Stimulated activated naive CD8-positive, alpha-beta T cell treated with anti-CD3 and anti-CD28 coated beads, Interleukin-15, amount 100 ng/mL, for 72 hours (primary cell): ENCODE measurements around the gene PXYLP1.

Experiments
- ATAC-seq: fragments of 150-1000 bp; cut with Tn5 transposase; 2 replicates; pipeline ENCODE4 v1.10.0; 2021; ENCODE audit warnings: mild to moderate bottlenecking, moderate library complexity
- DNase-seq, 2 donors: peaks; one replicate each; pipeline ENCODE4 v3.0.0; 2021 to 2022
- H3K27ac Mint-ChIP-seq, 2 donors: one replicate each; pipeline ENCODE4 v1.8.0; 2022; ENCODE audit warnings: mild to moderate bottlenecking in 2 of 2, mixed read lengths in 2 of 2, moderate library complexity in 2 of 2
- H3K27me3 Mint-ChIP-seq: one replicate; pipeline ENCODE4 v1.8.0; 2022; ENCODE audit warnings: mixed read lengths
- H3K4me1 Mint-ChIP-seq: one replicate; pipeline ENCODE4 v1.8.0; 2022; ENCODE audit warnings: mild to moderate bottlenecking, mixed read lengths
- H3K4me3 Mint-ChIP-seq, 2 donors: one replicate each; pipeline ENCODE4 v1.8.0; 2022; ENCODE audit warnings: mild to moderate bottlenecking in 2 of 2, mixed read lengths in 2 of 2, moderate library complexity in 1 of 2
- H3K9me3 Mint-ChIP-seq, 2 donors: one replicate each; pipeline ENCODE4 v1.8.0; 2022; ENCODE audit warnings: mixed read lengths in 2 of 2

Gene PXYLP1

GRCh38 chr3:141328286-141329166 lies 96.9 kb downstream of the PXYLP1 start:
- no peaks in the 10 kb centered on the region for H3K27me3 Mint-ChIP-seq
- no peaks in the 10 kb centered on the region for H3K9me3 Mint-ChIP-seq
- ATAC-seq, result peak; percentile 93
- peak overlapping the region; percentile 29 to 55 for H3K27ac Mint-ChIP-seq
- peak in 1 of 2 donors; percentile 35 for DNase-seq
- peaks cover 20% of the 10 kb centered on the region for H3K4me1 Mint-ChIP-seq
- H3K4me3 Mint-ChIP-seq, result no peak overlapping the region

GRCh38 chr3:141330235-141330634 lies 98.6 kb downstream of the PXYLP1 start:
- no peak for ATAC-seq
- H3K9me3 Mint-ChIP-seq, result no peaks in the 10 kb centered on the region
- H3K27me3 Mint-ChIP-seq, result no peaks in the 10 kb centered on the region
- no peak overlapping the region for H3K4me3 Mint-ChIP-seq
- DNase-seq, result no peak
- H3K4me1 Mint-ChIP-seq, result peaks cover 20% of the 10 kb centered on the region
- no peak overlapping the region for H3K27ac Mint-ChIP-seq

GRCh38 chr3:141330718-141331376 lies 99.2 kb downstream of the PXYLP1 start:
- no peak overlapping the region for H3K27ac Mint-ChIP-seq
- no peaks in the 10 kb centered on the region for H3K27me3 Mint-ChIP-seq
- H3K4me1 Mint-ChIP-seq, result peaks cover 20% of the 10 kb centered on the region
- ATAC-seq, result no peak
- DNase-seq, result no peak
- no peak overlapping the region for H3K4me3 Mint-ChIP-seq
- H3K9me3 Mint-ChIP-seq, result no peaks in the 10 kb centered on the region

DNA sequence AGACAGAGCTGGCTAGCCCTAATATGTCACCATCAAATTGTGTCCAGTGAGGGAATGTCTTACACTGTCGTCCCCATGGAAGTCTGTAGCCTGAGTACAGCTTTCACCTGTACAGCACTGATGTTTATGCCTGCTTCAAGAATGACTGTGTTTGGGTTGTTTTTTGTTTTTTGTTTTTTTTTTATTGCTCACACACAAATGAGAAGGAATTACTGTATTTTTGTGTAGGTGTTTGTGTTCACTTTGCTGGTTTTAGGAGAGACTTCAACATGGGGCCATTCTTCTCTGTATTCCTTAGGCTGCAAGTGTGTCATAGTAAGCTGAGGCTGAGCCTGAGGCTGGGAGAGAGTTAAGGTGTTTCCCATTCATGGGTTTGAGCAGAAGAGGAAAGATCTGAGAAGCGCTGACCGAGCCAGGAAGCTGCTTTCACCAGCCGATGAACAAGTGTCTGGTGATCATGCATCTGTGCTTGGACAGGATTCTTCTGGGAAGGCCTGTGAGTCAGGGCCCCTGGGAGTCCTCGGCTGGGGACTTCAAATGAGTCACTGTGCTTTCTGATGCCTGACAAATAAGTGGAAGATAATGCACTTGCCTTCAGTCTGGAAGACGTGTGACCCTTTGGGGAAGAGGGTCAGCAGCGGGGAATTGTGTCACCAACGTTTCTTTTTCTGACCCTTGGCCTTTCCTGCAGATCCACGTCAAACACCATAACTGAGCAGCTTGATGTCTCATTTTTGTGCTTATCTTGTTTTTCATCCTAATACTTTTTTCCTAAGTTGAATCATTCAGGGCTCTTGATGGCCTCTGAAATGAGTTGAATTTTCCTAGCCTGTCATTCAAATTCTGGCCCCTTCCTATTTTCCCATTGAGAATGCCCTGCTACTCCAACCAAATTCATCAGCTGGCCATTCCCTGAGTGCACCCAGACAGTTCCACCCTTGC lies 100.0 kb downstream of the PXYLP1 start:
- peaks cover 15% of the 10 kb centered on the region for H3K4me1 Mint-ChIP-seq
- DNase-seq (no peak), ATAC-seq (no peak)
- H3K27me3 Mint-ChIP-seq, result no peaks in the 10 kb centered on the region
- no peaks in the 10 kb centered on the region for H3K9me3 Mint-ChIP-seq
- H3K27ac Mint-ChIP-seq, result no peak overlapping the region
- H3K4me3 Mint-ChIP-seq, result no peak overlapping the region

GRCh38 chr3:141332416-141332815 lies 100.8 kb downstream of the PXYLP1 start:
- Mint-ChIP-seq H3K9me3 (no peaks in the 10 kb centered on the region), H3K4me3 (no peak overlapping the region), H3K27me3 (no peaks in the 10 kb centered on the region), H3K27ac (no peak overlapping the region), H3K4me1 (peaks cover 15% of the 10 kb centered on the region)
- no peak for DNase-seq
- ATAC-seq, result no peak

DNA sequence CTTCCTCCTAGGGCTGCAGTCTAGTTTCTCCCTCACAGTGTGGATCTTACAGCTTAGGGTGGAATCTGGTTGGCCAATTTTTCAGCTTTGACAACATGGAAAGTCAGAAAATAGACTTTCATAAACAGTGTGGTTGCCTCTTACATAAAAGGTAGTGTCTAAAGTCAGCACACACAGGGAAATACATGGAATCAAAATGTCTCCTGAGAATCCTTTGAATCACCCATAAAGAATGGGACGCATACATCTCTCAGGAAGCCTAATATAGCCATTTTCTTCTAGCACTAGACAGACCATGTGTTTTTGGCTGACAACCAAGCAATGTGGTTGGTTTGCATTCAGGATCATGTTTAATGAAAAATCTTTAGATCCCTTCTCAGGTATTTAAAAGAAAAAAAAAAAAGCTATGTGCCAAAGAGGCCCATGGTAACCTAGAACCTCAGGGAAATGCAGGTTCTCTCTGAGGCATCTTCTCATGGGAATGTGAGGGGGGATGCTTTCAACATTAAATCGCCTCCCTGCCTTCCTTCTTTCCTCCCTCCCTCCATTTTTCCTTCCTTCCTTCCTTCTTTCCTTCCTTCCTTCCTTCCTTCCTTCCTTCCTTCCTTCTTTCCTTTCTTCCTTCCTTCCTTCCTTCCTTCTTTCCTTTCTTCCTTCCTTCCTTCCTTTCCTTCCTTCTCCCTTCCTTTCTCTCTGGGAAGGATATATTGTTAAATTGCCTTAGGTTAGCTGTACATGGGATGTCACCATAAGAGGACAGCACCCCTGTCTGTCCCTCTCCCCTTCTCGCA lies 102.4 kb downstream of the PXYLP1 start:
- DNase-seq, result no peak
- no peaks in the 10 kb centered on the region for H3K9me3 Mint-ChIP-seq
- no peaks in the 10 kb centered on the region for H3K27me3 Mint-ChIP-seq
- H3K4me3 Mint-ChIP-seq, result no peak overlapping the region
- no peak overlapping the region for H3K27ac Mint-ChIP-seq
- H3K4me1 Mint-ChIP-seq, result peaks cover 3% of the 10 kb centered on the region
- ATAC-seq, result no peak

DNA sequence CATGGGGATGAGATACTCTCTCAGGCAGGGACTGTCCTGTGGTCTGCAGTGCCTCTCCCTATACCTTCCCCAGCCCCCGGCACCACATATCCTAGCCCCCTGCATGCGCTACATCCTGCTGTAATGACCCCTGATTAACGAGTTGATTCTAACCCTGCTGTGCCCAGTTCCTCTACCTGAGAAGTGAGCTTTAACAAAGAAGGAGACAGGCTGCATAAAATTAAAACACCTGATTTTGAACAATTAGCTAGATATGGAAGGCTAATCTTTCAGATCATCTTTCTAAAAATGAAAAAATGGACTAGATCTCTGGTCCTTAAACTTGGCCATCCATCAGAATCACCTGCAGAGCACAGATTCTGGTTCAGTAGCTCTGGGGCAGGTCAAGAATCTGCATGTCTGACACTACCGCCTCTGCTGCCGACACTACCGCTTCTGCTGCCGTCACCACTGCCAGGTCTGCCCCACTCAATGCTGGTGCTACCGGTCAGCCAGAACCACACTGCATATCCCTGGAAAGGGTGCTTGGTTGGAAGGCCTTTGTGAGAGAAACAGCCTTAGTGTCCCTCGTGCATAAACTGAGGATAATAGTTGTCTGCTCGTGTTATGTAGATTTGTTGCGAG lies 103.1 kb downstream of the PXYLP1 start:
- no peaks in the 10 kb centered on the region for H3K4me1 Mint-ChIP-seq
- no peaks in the 10 kb centered on the region for H3K27me3 Mint-ChIP-seq
- no peak for ATAC-seq
- H3K9me3 Mint-ChIP-seq, result no peaks in the 10 kb centered on the region
- H3K4me3 Mint-ChIP-seq, result no peak overlapping the region
- DNase-seq, result no peak
- no peak overlapping the region for H3K27ac Mint-ChIP-seq

GRCh38 chr3:141335531-141336061 lies 104.0 kb downstream of the PXYLP1 start:
- Mint-ChIP-seq H3K27ac (no peak overlapping the region), H3K9me3 (no peaks in the 10 kb centered on the region), H3K4me1 (no peaks in the 10 kb centered on the region), H3K4me3 (no peak overlapping the region), H3K27me3 (no peaks in the 10 kb centered on the region)
- DNase-seq (no peak), ATAC-seq (no peak)

GRCh38 chr3:141336672-141337522 lies 105.3 kb downstream of the PXYLP1 start:
- peaks cover 0 to 7% of the 10 kb centered on the region in 2 donors for H3K9me3 Mint-ChIP-seq
- no peak overlapping the region for H3K27ac Mint-ChIP-seq
- no peak for DNase-seq
- H3K4me3 Mint-ChIP-seq, result no peak overlapping the region
- ATAC-seq, result no peak
- no peaks in the 10 kb centered on the region for H3K27me3 Mint-ChIP-seq
- no peaks in the 10 kb centered on the region for H3K4me1 Mint-ChIP-seq

DNA sequence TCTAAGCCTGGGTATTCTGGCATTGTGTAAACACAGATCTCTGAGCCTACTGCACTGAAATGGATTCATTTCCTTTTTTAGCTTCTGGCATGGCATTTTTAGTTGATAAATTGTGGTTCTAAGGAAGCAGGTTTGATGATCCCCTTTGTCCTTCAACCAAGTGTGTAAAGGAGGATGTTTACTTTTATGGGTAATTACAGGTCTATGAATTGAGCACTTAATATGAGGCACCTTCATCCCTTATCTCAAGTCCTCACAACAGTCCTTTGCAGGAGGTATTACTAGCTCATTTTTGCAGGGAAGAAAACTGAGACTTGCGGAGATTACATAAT lies 105.9 kb downstream of the PXYLP1 start:
- H3K4me1 Mint-ChIP-seq, result no peaks in the 10 kb centered on the region
- H3K9me3 Mint-ChIP-seq, result peaks cover 0 to 7% of the 10 kb centered on the region in 2 donors
- DNase-seq (no peak), ATAC-seq (no peak)
- H3K4me3 Mint-ChIP-seq, result no peak overlapping the region
- H3K27ac Mint-ChIP-seq, result no peak overlapping the region
- no peaks in the 10 kb centered on the region for H3K27me3 Mint-ChIP-seq

DNA sequence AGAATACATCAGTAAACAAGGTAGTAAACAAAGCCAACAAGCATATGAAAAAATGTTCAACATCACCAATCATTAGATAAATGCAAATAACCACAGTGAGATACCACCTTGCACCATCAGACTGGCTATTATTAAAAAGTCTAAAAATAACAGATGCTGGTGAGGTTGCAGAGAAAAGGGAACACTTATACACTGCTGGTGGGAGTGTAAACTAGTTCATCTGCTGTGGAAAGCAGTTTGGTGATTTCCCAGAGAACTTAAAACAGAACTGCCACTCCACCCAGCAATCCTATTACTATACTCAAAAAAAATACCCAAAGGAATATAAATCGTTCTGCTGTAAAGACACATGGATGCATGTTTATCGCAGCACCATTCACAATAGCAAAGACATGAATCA lies 106.4 kb downstream of the PXYLP1 start:
- peaks cover 0 to 7% of the 10 kb centered on the region in 2 donors for H3K9me3 Mint-ChIP-seq
- ATAC-seq (no peak), DNase-seq (no peak)
- no peaks in the 10 kb centered on the region for H3K27me3 Mint-ChIP-seq
- H3K4me1 Mint-ChIP-seq, result no peaks in the 10 kb centered on the region
- H3K4me3 Mint-ChIP-seq, result no peak overlapping the region
- no peak overlapping the region for H3K27ac Mint-ChIP-seq

GRCh38 chr3:141338881-141339280 lies 107.3 kb downstream of the PXYLP1 start:
- Mint-ChIP-seq H3K4me3 (no peak overlapping the region), H3K27me3 (no peaks in the 10 kb centered on the region), H3K27ac (no peak overlapping the region), H3K4me1 (no peaks in the 10 kb centered on the region), H3K9me3 (peaks cover 0 to 7% of the 10 kb centered on the region in 2 donors)
- ATAC-seq, result no peak
- DNase-seq, result no peak

- no peak overlapping the region for H3K4me3 Mint-ChIP-seq
- no peak for ATAC-seq
- H3K9me3 Mint-ChIP-seq, result peaks cover 0 to 7% of the 10 kb centered on the region in 2 donors
- H3K4me1 Mint-ChIP-seq, result no peaks in the 10 kb centered on the region
- no peak for DNase-seq
- peak overlapping the region in 1 of 2 donors; percentile 41 for H3K27ac Mint-ChIP-seq
- H3K27me3 Mint-ChIP-seq, result no peaks in the 10 kb centered on the region
Observed at GRCh38 chr3:141341536-141341935, 109.9 kb downstream of the PXYLP1 start.

DNA sequence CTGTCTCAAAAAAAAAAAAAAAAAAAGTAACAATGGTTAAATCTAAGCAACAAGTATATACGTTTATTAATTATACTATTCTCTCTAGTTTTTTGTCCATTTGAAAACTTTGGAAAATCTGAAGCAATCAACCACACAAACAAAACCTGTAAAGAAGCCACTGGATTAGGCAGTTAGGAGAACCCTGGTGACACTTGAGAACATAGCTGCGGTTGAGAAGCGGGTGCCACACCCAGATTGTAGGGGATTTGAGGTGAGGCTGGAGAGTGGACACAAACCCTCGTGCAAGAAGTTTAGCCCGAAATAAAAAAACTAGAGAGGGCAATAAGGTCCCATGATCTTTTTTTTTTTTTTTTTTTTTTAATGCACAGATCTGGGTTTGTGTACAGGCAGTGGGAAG lies 110.8 kb downstream of the PXYLP1 start:
- ATAC-seq, result no peak
- Mint-ChIP-seq H3K27ac (no peak overlapping the region), H3K9me3 (peaks cover 0 to 7% of the 10 kb centered on the region in 2 donors), H3K4me3 (no peak overlapping the region), H3K4me1 (no peaks in the 10 kb centered on the region), H3K27me3 (no peaks in the 10 kb centered on the region)
- DNase-seq, result no peak
